ENCODE measurements around the gene RAB11FIP4.
A peak's percentile ranks its signal among the peaks of the same experiment; 100 is the strongest.

RAB11FIP4 gene

DNA sequence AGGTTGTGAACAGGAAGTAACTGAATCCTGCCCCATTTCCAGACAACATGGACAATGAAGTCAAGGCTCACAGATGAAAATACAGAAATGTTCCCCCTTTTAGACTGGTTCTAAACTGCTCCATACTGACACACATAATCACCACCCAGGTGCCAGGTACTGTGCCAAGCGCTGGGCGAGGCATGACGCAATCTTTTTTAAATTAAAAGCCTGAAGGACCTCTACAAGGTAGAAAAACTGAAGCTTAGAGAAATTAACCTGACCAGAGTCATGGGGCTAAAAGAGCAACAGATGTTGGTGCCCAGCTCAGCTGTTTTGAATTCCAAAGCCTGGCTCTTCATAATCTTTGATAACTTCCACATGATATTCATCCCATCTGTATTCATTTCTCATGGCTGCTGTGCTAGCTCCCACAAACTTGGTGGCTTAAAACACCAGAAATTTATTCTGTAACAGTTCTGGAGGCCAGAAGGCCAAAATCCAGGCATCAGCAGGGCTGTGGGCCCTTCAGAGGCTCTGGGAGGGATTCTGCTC, 4.9 kb upstream of the RAB11FIP4 start:
- DNase-seq (ENCODE audit: low read depth), result no peak

DNA sequence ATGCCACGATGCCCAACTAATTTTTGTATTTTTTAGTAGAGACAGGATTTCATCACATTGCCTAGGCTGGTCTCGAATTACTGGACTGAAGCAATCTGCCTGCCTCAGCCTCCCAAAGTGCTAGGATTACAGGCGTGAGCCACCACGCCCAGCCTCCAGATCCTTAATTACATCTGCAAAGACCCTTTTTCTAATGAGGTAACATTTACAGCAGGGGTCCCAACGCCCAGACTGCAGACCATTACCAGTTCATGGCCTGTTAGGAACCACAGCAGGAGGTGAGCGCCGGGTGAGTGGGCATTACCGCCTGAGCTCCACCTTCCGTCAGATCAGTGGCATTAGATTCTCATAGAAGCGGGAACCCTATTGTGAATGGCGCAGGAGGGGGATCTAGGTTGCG, 4.0 kb upstream of the RAB11FIP4 start:
- no peak for DNase-seq (ENCODE audit: low read depth)

DNA sequence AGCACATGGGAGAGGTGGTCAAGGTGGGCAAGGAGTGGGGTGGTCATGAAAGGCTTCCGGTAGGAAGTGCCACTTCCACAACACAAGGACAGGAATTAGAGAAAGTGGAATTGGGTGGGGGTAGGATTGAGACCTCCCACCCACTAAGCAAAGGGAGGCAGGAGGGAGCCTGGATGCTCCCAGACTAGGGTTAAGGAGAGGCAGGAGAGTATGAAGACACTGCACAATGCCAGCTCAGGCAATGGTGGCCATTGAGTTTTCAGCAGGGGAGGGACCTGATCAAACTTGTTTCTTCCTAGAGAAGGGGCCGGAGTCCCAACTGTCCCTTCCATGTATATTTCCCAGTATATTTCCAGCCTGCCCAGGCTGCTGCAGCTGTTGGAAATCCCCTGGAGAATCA, 3.1 kb upstream of the RAB11FIP4 start:
- DNase-seq (ENCODE audit: low read depth), result no peak

DNA sequence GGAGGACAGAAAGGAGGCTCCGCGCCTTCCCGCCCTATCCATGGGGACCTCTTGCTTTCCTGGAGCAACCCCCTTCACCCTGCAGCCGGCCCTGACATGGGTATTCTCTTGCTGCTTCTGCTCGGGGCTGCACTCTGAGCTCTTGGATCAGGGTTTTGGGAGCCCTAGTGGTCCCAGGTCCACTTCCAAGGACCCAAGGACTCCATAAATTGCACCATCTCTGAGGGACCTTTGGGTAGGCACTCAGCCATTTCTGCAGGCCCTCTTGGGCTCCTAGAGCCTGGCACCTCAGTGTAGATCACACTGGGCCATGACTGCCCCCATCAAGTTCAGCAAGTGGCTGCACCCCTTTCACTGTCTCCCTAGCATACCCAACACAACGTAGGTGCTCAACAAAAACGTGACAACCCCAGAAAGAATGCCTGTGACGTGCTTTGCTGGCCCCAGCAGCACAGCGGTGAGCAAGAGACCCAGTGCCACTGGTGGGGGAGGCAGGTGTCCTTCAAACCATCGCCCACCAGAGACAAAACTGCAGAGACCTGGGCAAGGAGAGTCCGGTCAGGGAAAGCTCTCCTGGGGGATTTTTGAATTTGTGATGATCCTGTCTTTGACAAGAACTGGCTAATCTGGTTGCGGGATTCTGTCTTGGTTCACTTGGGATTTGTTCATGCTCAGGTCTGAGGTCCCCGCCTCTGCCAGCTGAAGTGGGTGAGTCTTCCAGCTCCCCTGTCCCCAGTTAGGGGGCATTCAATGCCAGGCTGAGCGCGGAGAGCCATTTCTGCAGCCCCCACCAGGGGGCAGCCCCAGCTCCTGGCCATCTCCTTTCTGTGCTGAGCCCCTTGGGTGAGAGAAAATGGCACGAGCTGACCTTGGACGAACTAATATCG, 2.5 kb upstream of the RAB11FIP4 start:
- no peak for DNase-seq (ENCODE audit: low read depth)

DNA sequence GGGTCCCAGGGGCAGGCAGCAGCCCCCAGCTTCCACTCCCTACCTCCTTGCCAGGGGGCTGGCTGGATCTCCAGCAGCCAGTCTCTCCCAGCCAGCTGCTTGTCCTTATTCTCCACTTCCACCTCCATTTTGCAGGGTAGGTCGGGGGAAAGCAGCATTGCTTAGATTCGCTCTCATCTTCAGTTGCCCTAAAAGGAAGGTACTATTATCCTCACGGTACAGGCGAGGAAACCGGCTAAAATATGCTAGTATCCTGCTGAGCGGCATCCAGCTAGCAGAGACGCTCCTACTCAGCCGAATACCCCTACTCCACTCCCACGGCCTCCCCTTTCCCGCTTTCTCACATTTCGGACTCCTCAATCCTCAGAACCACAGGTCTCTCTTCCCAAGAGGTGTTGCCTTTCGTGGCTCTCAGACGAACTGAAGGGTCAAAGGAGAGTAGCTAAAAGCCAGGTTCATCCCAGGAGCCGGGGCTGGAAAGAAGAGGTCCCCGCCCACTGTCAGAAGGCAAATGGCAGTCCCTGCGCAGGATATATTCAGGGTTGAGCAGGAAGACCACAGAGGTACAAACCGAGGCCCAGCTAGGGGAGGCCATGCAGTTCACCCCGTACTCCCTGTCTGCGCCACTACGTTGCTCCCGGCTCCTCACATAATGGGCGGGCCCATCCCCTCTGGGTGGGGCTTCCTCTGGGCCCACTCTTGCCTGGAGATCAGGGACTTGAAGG, 1.7 kb upstream of the RAB11FIP4 start:
- no peak for DNase-seq (ENCODE audit: low read depth)

DNA sequence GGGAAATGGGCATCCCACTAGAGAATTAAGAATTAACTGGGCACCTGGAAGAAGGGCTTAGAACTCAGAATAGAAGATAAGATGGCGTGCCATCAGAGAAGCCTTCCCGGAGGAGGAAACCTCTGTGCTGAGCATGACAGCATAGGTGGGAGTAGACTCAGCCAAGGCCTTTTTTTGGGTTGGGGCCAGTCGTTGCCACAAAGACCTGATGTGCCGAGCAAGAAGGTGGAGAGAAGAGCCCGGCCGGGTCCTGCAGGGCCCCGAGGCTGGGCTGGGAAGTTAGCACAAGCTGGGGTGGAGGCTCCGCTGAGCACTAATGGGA, 1.1 kb upstream of the RAB11FIP4 start:
- DNase-seq (ENCODE audit: low read depth), result no peak

DNA sequence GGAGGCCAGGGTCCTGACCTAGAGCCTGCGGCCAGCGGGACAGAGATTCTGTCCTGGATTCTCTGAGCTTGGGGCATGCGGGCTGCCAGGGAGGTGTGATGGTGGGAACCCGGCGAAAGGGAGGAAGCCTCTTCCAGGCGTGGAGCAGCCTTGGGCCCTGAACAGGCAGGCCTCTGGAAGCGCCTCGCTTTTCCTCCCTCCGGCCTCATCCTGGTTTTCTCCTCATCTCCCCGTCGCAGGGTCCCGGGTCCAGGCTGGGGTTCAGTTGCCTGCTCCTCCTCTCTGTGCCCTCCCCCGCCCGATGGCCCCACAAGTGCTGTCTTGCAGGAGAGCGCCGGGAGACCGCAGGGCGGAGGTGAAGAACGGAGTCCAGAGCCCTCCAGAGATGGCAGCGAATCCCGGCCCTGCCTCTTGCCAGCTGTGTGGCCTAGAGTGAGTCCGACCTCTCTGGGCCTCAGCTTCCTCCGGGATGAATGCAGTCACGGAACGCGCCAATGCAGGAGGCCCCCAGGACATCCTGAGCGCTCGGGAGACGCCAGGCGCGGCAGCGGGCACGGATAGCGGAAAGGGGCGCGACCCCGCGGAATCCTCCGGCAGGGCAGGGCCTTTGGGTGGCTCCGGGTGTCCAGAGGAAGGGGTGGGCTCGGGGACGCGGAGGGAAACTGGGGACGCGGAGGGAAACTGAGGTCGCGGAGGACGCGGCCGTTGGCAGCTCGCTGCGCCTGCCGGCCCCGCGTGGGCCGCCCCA, 553 bp upstream of the RAB11FIP4 start:
- DNase-seq (ENCODE audit: low read depth), result no peak

DNA sequence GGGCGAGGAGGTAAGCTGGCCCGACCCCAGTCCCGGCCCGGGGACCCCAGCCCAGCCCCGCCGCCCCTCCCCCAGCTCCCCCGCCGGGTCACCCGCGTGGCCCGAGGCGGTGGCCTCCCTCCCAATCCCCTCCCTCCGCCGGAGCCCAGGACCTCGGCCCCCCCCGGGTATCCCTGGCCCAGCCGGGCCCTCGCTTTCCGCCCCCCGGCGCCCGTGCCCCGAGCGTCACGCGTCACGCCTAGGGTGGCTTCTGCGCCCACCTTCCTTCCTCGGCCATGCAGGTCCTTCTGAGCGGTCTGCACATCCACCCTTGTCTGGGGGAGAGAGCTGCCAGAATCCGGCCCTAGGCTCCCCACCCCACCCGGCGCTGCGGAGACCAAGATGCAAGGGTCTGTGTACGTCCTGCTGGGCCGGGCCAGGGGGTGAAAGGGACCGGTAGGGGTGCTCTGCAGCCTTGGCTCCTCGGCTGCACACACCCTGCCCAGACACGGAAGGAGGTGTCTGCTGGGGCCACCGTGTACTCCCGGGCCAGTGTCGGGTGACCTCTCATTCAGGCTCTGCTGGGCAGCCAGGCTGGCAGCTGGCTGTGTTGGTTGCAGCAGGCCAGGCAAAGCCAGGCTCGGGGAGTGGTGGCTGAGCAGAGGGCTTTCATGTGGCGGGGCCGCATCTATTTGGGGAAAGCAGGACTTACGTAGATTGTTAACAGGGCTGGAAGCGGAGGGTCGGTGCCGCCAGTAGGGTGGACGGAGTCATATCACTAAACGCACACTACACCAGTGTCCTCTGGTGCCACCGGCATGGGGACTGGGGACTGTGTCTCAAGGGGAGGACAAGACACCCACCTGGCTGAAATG, 754 bp downstream of the RAB11FIP4 start:
- DNase-seq (ENCODE audit: low read depth), result no peak

DNA sequence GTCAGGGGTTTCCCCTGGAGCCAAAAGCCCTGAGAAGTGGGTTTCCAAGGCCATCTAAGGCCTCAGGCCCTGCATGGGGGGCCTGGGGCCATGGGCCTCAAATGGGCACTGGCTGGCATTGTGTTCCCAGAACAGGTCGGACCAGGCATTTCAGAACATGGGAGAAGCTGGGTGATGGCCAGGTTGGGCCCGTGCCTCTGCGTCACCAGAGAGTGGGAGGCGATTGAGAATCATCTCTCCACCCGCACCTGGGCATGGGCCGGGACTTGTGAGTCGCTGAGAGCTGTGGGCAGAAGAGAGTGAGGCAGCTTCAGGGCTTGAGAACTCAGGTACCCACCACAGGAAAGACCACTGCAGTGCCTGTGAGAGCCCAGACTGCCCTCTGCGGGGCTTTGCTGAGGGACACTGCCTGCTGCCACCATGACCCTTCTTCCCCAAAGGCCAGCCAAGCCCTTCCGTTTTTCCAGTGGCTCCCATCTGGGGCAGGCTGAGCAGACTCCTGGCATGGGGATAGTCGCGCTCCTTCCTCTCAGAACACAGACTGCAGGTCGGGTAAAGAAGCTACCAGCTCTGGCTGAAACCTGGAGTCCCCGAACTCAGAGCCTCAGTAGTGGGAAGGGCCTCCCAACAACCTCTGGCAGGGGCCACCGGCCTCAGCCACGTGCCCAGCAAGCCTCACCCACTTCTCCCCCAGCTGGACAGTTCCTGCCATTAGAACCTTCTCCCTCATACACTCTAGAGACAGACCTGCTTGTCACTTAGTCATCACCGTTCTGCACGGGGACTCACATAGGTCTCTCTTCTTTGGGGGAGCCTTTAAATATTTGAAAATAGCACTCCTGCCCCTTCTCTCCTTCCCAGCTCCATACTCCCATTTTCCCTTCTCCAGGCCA, 1.6 kb downstream of the RAB11FIP4 start:
- DNase-seq (ENCODE audit: low read depth), result no peak

DNA sequence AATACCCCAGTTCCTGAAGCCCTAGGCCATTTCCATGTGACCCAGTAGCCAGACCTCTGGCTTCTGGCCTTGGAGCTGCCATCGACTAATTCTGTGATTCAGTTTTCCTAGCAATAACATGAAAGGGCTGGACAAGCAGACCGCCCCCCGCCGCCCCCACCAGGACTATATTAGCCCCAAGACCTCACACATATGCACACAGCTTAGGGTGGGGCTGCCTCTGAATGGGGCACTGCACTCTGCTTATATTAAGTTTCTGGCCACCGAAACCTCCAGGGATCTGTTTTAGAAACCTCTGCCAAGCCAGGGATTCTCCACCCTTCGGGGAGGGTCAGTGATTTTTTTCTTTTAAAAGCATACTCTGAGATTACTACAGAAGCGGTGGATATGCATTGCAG, 2.3 kb downstream of the RAB11FIP4 start:
- DNase-seq (ENCODE audit: low read depth), result no peak

DNA sequence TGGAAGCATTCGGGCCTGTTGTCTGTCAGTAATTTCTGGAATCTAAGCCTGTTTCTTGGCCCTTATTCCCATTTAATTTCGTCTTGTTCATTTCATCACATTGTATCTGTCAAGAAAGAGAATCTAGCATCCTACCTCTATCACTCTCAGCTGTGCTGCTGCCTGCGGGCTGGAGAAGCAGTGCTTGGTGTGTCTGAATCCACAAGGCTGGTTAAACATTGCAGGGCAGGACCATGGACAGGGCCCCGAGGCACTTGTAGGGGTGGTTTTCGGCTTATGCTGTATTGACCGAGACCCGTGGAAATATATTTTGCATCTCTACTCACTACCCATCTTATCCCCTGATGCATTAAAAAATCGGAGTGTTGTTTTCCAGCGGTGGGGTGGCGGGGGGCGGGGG, 3.1 kb downstream of the RAB11FIP4 start:
- peak; percentile 50 for DNase-seq (ENCODE audit: low read depth)

DNA sequence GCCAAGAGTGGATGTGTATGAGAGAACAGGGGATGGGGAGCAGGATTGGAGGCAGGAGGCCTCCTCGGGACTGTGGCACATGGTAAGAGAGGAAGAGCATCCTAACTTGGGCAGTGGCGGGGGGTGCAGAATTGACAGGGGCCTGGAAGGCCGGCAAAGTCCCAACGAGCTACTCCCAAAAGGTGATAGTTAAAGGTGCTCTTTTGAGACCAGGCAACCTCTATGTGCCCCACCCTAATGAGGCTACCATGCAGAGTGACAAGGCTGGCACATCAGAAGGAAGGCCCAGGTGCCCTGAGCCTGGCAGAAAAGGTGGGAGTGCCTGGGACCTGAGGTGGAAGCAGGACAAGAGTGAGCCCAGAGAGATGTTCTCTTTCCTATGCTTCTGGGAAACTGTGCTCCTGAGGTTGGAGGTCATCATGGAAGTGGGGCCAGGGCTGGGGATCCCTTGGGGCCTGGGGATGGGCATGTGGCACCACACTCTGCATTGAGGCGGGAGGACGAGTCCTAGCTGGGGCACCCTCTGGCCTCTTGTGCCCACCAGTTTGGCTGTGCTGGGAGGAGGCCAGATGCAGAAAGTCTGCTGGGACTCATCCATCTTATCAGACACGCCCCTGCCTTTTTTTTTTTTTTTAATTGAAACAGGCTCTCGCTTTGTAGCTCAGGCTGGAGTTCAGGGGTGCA, 5.9 kb downstream of the RAB11FIP4 start:
- no peak for DNase-seq (ENCODE audit: low read depth)

DNA sequence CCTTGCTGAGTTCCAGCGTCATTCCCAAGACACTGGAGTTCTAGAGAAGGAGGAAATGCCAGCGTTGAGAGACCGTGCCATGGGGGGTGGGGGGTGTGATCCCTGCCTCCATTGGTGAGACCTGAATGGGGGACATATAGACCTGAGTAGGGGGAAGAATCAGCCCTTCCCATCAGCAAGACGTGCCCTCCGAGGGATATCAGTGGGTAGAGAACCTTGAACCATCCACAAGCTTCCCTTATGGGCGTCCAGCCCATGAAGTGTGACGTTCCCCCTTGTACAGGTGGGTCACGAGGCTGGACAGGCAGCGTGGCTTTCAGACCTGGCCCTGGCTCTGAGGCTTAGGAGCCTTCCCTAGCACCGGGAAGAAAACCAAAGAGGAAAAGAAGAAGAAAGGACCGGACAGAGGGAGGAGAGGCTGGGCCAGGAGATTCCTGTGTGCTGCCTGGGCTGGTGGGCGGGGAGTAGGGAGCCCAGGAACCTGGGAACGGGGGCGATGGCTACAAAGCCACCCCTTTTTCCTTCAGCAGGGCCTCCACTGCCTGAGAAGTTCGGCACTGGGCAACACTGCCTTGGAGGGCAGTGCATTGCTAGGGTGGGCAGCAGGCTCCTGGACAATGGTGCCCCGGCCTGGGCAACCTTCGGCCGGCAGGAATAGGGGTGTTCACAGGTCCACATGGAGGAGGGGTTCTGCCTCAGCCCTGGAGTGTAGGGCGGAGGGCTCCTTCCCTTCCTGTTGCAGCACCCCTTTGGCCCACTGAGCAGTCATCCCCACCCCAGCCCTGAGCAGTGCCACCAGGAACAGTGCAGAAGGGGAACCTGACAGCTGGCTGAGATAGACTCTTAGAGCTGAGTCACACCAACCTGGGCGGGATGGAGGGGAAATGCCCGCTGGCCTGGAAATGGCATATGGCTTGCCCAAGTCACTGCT, 7.2 kb downstream of the RAB11FIP4 start:
- no peak for DNase-seq (ENCODE audit: low read depth)

DNA sequence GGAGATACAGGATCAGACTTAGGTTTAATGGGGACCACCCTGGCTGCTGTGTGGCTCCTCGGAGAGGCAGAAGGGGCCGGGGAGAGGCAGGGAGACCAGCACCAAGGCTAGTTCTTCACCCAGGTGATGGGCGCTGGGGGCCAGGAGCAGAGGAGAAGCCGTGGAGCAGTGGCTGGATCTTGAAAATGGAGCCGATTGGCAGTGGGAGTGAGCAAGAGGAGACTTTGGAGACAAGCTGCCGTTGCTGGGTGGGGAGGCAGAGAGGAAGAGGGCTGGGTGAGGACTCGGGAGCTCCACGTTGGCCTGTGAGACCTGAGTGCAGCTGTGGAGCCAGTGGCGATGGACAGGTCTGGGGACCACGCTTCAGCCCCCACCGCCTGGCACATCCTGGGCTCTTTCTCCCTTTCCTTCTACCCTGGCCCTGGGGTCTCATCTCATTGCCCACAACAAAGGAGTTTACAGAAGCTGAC, 9.0 kb downstream of the RAB11FIP4 start:
- DNase-seq (ENCODE audit: low read depth), result no peak

DNA sequence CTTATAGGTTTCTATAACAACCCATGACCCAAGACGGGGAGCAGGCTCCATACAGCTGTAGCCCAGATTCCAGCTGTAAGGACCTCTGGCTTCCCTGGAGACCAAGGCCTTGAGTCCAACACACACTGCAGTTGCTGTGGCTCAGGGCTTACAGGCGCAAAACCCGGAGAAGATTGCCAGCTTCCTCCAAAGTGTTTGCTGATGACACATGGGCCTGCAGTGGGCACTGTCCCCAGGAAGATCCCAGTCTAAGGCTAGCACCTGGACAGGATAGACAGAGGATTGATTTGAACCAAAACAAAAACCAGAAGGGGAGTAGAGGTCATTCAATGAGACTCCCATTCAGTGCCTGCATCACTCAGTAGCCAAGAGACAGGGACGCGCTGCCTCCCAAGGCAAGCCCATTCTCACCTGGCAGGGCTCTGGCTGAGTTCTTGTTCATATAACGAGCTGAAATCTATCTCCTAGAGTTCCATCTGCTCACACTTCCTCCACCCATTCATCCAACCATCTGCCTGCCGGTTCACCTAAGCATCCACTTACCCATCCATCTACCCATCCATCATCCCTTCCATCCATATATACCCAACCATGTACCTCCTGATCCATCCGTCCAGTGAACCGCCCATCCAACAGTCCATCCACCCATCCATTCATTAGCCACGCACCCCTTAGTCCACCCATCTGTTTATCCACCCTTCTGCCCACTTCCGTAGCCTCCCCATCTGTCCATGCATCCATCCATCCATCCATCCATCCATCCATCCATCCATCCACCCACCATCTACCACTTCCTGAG, 10.2 kb downstream of the RAB11FIP4 start:
- no peak for DNase-seq (ENCODE audit: low read depth)

DNA sequence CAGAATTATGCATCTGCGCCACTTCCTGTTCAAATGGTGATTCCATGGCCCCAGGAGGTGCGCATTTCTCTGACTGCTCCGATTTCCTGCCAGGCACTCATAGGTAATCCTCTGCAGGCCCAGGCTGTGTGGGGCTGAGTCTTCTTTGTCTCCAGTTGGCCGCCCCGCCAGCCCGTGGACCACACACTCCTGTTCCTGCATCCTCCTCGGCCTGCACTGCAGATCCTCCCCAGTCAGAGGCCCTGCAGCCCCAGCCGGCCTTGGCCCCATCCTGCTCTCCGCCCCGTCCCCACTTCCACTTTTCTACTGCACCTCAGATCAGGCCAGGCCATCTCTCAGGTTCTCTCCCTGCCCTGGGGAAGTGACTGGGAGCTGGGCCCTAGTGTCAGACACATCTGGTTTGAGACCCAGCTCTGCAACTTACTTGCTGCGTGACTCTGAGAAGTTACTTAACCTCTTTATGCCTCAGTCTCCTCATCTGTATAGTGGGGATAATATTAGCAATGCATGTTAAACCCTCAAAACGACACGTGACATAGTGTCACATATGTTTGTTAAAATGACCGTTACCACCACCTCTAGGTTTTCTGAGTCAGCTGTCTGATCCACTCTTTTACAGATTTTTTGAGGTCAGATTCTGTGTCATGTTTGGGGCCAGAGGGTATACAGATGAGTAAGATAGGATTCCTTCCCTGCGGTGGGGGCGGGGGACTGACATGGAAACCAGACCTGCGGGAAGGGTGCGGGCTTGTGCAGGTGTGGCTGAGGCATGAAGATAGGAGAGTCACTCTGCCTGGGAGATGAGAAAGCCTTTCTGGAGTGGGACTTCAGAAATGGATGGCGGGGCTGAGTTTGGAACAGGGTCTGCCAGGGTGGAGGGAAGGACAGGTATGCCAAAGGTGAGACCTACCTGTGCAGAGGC, 12.8 kb downstream of the RAB11FIP4 start:
- DNase-seq (ENCODE audit: low read depth), result no peak

DNA sequence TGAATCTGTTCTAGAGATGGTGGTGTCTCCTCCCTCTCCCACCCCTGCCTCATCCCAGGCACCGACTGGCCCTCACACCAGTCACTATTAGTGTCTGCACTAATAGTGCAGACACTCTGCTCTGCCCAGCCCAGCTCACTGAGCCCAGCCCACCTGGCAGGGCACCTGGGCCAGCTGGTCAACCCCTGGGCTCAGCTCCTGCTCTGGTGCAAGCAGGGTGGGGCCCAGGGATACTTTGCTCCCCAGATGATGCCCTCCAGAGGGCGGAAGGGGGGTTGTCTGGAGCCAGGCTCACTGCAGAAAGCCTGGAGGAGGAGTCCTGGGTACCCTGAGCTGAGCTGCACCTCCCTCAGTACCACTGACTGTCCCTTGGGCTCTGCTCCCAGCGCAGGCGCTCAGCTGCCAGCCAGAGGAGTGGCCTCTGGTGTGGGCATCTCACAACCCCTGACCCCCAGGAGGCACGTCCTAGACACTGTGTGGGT, 14.5 kb downstream of the RAB11FIP4 start:
- no peak for DNase-seq (ENCODE audit: low read depth)
